ENCODE results near the gene RETSAT.
A peak's percentile ranks its signal among the peaks of the same experiment; 100 is the strongest.

RETSAT gene
- total RNA-seq, result 30.2 to 48.6 (median 34.6) reads per million in 3 donors

- Histone ChIP-seq H3K36me3 (ENCODE audit: control insufficient read depth, insufficient read depth, low read length) (peaks cover 18% of the 10 kb centered on the region), H3K4me3 (ENCODE audit: insufficient read depth, low read depth, low read length, poor library complexity, severe bottlenecking) (peak within 1 kb of the TSS; percentile 83), H3K27ac (ENCODE audit: insufficient read depth, low read length, poor library complexity, severe bottlenecking) (peak within 1 kb of the TSS; percentile 87), H3K4me1 (ENCODE audit: control insufficient read depth, insufficient read depth, low read length, poor library complexity, severe bottlenecking) (peaks cover 23% of the 10 kb centered on the region), H3K27me3 (replicated peaks; ENCODE audit: control insufficient read depth, insufficient read depth, low read length, poor library complexity, severe bottlenecking) (no peaks in the 10 kb centered on the region), H3K9me3 (ENCODE audit: control insufficient read depth, low read length) (no peaks in the 10 kb centered on the region)
- peak; percentile 93 to 98 (median 95) for DNase-seq
These were observed at the start of gene RETSAT, which contains the start of gene ELMOD3 for GRCh38 chr2:85354286-85355072. Gene RETSAT (minus strand): TSS chr2:85354528. CDS start chr2:85354507, 21 bp downstream. Gene ELMOD3 (plus strand): TSS chr2:85354769. CDS start chr2:85357199, 2,430 bp downstream.

GRCh38 chr2:85401844-85402243, 47.5 kb upstream of the RETSAT start:
- no peak for DNase-seq
- no peaks in the 10 kb centered on the region for H3K9me3 ChIP-seq (ENCODE audit: control insufficient read depth, low read length)
- peaks cover 4% of the 10 kb centered on the region for H3K4me1 ChIP-seq (ENCODE audit: control insufficient read depth, insufficient read depth, low read length, poor library complexity, severe bottlenecking)
- no peak overlapping the region for H3K27ac ChIP-seq (ENCODE audit: insufficient read depth, low read length, poor library complexity, severe bottlenecking)
- H3K36me3 ChIP-seq (ENCODE audit: control insufficient read depth, insufficient read depth, low read length), result peaks cover 28% of the 10 kb centered on the region
- H3K4me3 ChIP-seq (ENCODE audit: insufficient read depth, low read depth, low read length, poor library complexity, severe bottlenecking), result no peak overlapping the region
- H3K27me3 ChIP-seq (replicated peaks; ENCODE audit: control insufficient read depth, insufficient read depth, low read length, poor library complexity, severe bottlenecking), result no peaks in the 10 kb centered on the region

GRCh38 chr2:85401464-85401805, 47.1 kb upstream of the RETSAT start:
- H3K36me3 ChIP-seq (ENCODE audit: control insufficient read depth, insufficient read depth, low read length), result peaks cover 32% of the 10 kb centered on the region
- H3K27ac ChIP-seq (ENCODE audit: insufficient read depth, low read length, poor library complexity, severe bottlenecking), result no peak overlapping the region
- no peak overlapping the region for H3K4me3 ChIP-seq (ENCODE audit: insufficient read depth, low read depth, low read length, poor library complexity, severe bottlenecking)
- no peaks in the 10 kb centered on the region for H3K9me3 ChIP-seq (ENCODE audit: control insufficient read depth, low read length)
- no peak for DNase-seq
- no peaks in the 10 kb centered on the region for H3K27me3 ChIP-seq (replicated peaks; ENCODE audit: control insufficient read depth, insufficient read depth, low read length, poor library complexity, severe bottlenecking)
- H3K4me1 ChIP-seq (ENCODE audit: control insufficient read depth, insufficient read depth, low read length, poor library complexity, severe bottlenecking), result peaks cover 4% of the 10 kb centered on the region

- Histone ChIP-seq H3K4me1 (ENCODE audit: control insufficient read depth, insufficient read depth, low read length, poor library complexity, severe bottlenecking) (peaks cover 4% of the 10 kb centered on the region), H3K27ac (ENCODE audit: insufficient read depth, low read length, poor library complexity, severe bottlenecking) (no peak overlapping the region), H3K36me3 (ENCODE audit: control insufficient read depth, insufficient read depth, low read length) (peaks cover 33% of the 10 kb centered on the region), H3K4me3 (ENCODE audit: insufficient read depth, low read depth, low read length, poor library complexity, severe bottlenecking) (no peak overlapping the region), H3K27me3 (replicated peaks; ENCODE audit: control insufficient read depth, insufficient read depth, low read length, poor library complexity, severe bottlenecking) (no peaks in the 10 kb centered on the region), H3K9me3 (ENCODE audit: control insufficient read depth, low read length) (no peaks in the 10 kb centered on the region)
- no peak for DNase-seq
These were observed 46.5 kb upstream of the RETSAT start for GRCh38 chr2:85400541-85401463.

- Histone ChIP-seq H3K36me3 (ENCODE audit: control insufficient read depth, insufficient read depth, low read length) (peaks cover 37% of the 10 kb centered on the region), H3K9me3 (ENCODE audit: control insufficient read depth, low read length) (no peaks in the 10 kb centered on the region), H3K27ac (ENCODE audit: insufficient read depth, low read length, poor library complexity, severe bottlenecking) (no peak overlapping the region), H3K27me3 (replicated peaks; ENCODE audit: control insufficient read depth, insufficient read depth, low read length, poor library complexity, severe bottlenecking) (no peaks in the 10 kb centered on the region), H3K4me3 (ENCODE audit: insufficient read depth, low read depth, low read length, poor library complexity, severe bottlenecking) (no peak overlapping the region), H3K4me1 (ENCODE audit: control insufficient read depth, insufficient read depth, low read length, poor library complexity, severe bottlenecking) (no peaks in the 10 kb centered on the region)
- no peak for DNase-seq
These were observed 45.7 kb upstream of the RETSAT start for GRCh38 chr2:85400023-85400422.

GRCh38 chr2:85399183-85399455, 44.8 kb upstream of the RETSAT start:
- Histone ChIP-seq H3K4me1 (ENCODE audit: control insufficient read depth, insufficient read depth, low read length, poor library complexity, severe bottlenecking) (no peaks in the 10 kb centered on the region), H3K27ac (ENCODE audit: insufficient read depth, low read length, poor library complexity, severe bottlenecking) (no peak overlapping the region), H3K27me3 (replicated peaks; ENCODE audit: control insufficient read depth, insufficient read depth, low read length, poor library complexity, severe bottlenecking) (no peaks in the 10 kb centered on the region), H3K4me3 (ENCODE audit: insufficient read depth, low read depth, low read length, poor library complexity, severe bottlenecking) (no peak overlapping the region), H3K9me3 (ENCODE audit: control insufficient read depth, low read length) (no peaks in the 10 kb centered on the region), H3K36me3 (ENCODE audit: control insufficient read depth, insufficient read depth, low read length) (peaks cover 46% of the 10 kb centered on the region)
- no peak for DNase-seq

GRCh38 chr2:85398426-85399182, 44.3 kb upstream of the RETSAT start:
- no peak for DNase-seq
- no peaks in the 10 kb centered on the region for H3K9me3 ChIP-seq (ENCODE audit: control insufficient read depth, low read length)
- H3K4me1 ChIP-seq (ENCODE audit: control insufficient read depth, insufficient read depth, low read length, poor library complexity, severe bottlenecking), result no peaks in the 10 kb centered on the region
- no peaks in the 10 kb centered on the region for H3K27me3 ChIP-seq (replicated peaks; ENCODE audit: control insufficient read depth, insufficient read depth, low read length, poor library complexity, severe bottlenecking)
- peaks cover 51% of the 10 kb centered on the region for H3K36me3 ChIP-seq (ENCODE audit: control insufficient read depth, insufficient read depth, low read length)
- H3K4me3 ChIP-seq (ENCODE audit: insufficient read depth, low read depth, low read length, poor library complexity, severe bottlenecking), result no peak overlapping the region
- H3K27ac ChIP-seq (ENCODE audit: insufficient read depth, low read length, poor library complexity, severe bottlenecking), result no peak overlapping the region

GRCh38 chr2:85397925-85398331, 43.6 kb upstream of the RETSAT start:
- Histone ChIP-seq H3K27me3 (replicated peaks; ENCODE audit: control insufficient read depth, insufficient read depth, low read length, poor library complexity, severe bottlenecking) (no peaks in the 10 kb centered on the region), H3K9me3 (ENCODE audit: control insufficient read depth, low read length) (no peaks in the 10 kb centered on the region), H3K4me3 (ENCODE audit: insufficient read depth, low read depth, low read length, poor library complexity, severe bottlenecking) (no peak overlapping the region), H3K27ac (ENCODE audit: insufficient read depth, low read length, poor library complexity, severe bottlenecking) (no peak overlapping the region), H3K4me1 (ENCODE audit: control insufficient read depth, insufficient read depth, low read length, poor library complexity, severe bottlenecking) (no peaks in the 10 kb centered on the region), H3K36me3 (ENCODE audit: control insufficient read depth, insufficient read depth, low read length) (peaks cover 51% of the 10 kb centered on the region)
- DNase-seq, result no peak

- Histone ChIP-seq H3K36me3 (ENCODE audit: control insufficient read depth, insufficient read depth, low read length) (peaks cover 48% of the 10 kb centered on the region), H3K27ac (ENCODE audit: insufficient read depth, low read length, poor library complexity, severe bottlenecking) (no peak overlapping the region), H3K27me3 (replicated peaks; ENCODE audit: control insufficient read depth, insufficient read depth, low read length, poor library complexity, severe bottlenecking) (no peaks in the 10 kb centered on the region), H3K4me3 (ENCODE audit: insufficient read depth, low read depth, low read length, poor library complexity, severe bottlenecking) (no peak overlapping the region), H3K9me3 (ENCODE audit: control insufficient read depth, low read length) (no peaks in the 10 kb centered on the region), H3K4me1 (ENCODE audit: control insufficient read depth, insufficient read depth, low read length, poor library complexity, severe bottlenecking) (peaks cover 5% of the 10 kb centered on the region)
- DNase-seq, result no peak
These were observed 42.5 kb upstream of the RETSAT start for GRCh38 chr2:85396531-85397470.
